ENCODE results near the gene E2F1.
"Not testable (repeated sequence)": the region's sequence is repeated elsewhere in the genome, so short reads cannot be mapped to it uniquely, and the experiment has no call there.

E2F1 gene

DNA sequence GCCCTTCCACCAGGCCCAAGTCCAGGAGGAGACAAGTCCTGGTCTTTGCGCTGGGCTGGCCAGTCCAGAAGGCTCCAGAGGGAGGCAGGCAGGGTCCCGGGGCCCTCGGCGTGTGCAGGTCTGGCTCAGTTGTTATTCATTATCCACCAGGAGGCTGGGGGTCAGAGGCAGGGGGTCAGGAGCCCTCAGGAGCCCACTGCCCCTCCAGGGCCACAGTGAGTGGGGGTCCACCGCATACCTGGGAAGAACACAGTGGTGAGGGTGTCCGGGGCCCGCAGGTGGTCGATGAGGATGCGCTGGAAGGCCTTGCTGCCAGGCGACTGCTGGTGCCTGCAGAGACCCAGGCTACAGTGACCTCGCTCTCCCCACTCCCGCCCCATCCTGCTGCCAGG lies 28.5 kb downstream of the E2F1 start:
- no peak for DNase-seq (ENCODE audit: low read depth, low spot score)

DNA sequence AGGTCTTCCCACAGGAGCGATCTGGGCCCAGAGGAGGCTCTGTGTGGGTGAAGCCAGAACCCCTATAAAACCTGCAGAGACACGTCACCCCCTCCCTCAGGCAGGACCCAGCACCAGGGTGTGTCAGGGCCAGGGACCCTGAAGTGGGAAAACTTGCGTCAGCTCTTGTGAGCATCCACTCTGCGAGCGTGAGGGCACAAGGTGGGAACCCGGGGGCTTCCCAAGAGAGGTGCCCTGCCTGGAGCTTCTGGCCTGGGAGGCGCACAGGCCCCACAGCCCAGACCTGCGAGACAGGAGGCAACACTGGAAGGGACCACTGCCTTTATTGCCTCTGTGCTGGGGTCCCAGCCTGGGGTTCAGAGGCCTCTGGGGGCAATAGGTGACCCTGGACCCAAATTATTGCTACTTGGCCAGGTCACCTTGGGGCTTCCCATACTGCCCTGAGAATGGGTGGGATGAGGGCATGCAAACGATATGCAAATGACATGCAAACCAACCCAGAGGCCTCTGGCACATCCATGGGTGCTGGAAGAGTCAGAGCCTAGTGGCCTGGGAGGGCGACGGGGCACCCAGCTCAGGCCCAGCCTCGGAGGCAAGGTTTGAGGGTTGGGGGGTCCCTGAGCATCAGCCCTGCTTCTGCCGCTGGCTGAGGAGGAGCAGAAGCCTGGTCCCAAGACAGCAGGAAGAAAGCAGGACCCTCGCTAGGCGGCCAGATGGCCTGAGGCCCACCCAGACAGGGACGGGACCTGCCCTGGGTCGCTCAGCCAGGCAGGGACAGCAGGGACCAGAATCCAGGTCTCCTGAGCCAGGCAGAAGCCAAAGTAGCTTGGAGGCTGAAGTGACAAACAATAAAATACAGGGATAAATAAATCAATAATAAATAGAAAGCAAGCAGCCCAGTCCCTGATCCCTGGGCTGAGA lies 29.1 kb downstream of the E2F1 start:
- DNase-seq (ENCODE audit: low read depth, low spot score): no peak

GRCh38 chr20:33656010-33656782 lies 30.0 kb downstream of the E2F1 start:
- no peak for DNase-seq (ENCODE audit: low read depth, low spot score)

DNA sequence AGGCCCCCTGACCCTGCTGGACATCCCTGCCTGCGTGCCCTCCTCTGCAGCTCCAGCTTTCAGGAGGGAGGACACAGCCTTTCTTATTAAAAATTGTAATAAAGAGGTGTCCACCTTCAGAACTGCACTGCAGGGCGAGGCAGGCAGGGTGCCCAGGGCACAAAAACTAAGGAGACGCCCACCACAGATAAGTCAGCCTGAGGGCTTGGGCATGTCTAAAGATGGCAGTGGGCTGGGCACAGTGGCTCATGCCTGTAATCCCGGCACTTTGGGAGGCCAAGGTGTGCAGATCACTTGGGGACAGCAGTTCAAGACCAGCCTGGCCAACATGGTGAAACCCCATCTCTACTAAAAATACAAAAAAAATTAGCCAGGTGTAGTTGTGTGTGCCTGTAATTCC lies 31.0 kb downstream of the E2F1 start:
- DNase-seq (ENCODE audit: low read depth, low spot score): no peak

- DNase-seq (ENCODE audit: low read depth, low spot score): no peak
Measured at GRCh38 chr20:33654680-33655161, 31.5 kb downstream of the E2F1 start.

DNA sequence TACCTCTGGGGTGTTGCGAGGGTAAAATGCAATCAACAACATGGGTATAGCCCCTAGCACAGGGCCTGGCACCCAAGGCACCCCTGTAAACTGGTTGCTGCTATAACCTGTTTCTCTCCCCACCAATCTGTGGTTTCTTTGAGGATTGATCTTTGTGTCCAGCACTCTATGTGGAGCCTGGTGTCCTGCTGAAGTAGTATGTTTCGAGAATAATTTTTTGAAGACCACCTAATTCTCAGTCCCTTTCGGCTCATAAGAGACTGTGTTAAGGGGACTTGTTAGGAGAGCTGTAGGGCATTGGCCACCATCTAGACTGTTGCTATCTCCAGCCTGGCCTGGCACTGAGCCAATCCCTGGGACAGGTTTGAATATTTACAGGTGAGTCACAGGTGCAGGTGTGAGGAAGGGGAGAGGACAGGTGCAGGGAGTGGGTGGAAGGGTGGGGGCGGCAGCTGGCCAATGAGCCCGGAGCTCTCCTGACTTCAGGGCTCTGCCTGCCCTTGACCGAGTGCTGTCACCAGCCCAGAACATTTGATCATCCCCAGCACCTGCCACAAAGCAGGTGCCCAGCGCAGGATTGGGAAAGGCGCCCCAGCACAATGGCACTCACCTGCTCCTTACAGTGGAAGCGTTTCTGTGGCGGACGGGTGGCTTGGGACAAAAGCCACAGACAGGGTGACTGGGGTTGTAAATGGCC lies 32.1 kb downstream of the E2F1 start:
- no peak for DNase-seq (ENCODE audit: low read depth, low spot score)

GRCh38 chr20:33653218-33653899 lies 32.8 kb downstream of the E2F1 start:
- no peak for DNase-seq (ENCODE audit: low read depth, low spot score)

DNA sequence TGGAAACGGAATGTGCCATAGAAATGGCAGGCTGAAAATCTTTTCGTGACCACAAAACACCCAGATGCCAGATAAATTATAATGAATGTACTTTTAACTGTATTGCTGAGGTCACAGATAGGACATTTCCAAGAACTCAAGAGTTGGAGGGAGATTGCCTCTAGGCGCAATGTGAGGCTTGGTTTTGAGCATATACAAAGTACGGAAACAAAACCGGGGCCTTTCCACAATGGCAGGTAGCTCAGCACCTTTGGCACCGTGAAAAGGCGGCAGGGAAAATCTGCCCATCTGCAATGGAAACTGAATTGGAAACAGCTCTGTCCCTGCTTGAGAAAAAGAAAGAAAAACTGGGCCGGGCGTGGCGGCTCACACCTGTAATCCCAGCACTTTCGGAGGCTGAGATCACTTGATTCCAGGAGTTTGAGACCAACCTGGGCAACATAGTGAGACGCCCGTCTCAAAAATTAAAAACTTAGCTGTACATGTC lies 34.6 kb downstream of the E2F1 start:
- no peak for DNase-seq (ENCODE audit: low read depth, low spot score)

DNA sequence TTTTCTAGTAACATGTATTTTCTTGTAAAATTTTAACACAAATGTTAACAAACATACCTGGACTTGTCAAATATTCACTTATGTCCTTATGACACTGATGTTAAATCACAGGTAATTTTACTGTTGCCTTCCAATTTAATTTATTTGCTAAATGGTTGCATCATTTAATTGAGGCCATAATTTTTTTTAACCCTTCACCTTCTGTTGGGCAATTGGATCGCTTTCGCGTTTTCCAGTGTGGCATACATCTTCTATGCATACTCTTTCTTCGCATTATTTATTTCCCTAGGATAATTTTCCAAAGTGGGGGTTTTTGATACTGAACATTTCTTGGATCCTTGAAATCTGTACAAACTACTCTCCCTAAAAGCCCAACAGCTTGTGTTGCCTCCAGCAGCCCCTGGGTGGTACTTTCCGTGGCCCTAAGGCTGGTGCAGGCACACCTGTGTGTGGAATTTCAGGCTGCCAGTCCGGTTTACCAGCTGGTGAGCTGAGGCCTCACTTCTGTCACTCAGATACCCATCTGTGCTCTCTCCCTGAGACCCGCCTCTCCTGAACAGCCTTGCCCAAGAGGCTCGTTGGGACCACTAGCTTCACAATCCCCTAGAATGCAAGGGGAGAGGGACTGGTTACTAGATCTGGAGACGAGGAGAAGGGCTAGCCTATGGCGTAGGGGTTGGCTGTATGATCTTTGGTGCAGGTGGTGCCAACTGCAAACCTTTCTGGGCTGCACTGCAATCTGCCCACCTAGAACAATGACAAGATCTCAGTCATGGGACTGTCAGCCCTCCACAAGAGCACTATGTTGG lies 35.2 kb downstream of the E2F1 start:
- DNase-seq (ENCODE audit: low read depth, low spot score): no peak

DNA sequence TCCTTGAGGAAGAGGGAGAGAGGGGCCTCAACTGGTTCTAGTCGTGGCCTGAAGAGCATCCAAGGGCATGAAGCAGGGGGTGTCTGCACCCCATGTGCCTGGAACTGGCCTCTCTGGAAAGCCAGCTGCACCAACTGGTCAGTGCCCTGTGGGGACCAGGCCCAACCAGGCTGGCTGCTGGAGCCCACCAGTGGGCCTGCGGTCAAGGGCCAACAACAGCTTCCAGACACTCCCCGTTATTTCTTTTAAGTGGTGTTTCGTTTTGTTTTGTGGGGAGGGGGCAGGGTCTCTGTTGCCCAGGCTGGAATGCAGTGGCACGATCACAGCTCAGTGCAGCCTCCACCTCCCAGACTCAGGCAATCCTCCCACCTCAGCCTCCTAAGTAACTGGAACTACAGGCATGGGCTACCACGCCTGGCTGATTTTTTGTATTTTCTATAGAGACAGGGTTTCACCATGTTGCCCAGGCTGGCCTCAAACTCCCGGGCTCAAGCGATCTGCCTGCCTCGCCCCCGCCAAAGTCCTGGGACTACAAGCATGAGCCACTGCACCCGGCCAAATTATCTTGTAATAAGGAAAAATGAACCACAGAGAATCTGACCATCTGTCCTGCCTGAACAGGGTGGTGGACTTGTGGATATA lies 36.0 kb downstream of the E2F1 start:
- no peak for DNase-seq (ENCODE audit: low read depth, low spot score)

- DNase-seq (ENCODE audit: low read depth, low spot score): no peak
Measured at GRCh38 chr20:33649201-33649681, 36.9 kb downstream of the E2F1 start.

DNA sequence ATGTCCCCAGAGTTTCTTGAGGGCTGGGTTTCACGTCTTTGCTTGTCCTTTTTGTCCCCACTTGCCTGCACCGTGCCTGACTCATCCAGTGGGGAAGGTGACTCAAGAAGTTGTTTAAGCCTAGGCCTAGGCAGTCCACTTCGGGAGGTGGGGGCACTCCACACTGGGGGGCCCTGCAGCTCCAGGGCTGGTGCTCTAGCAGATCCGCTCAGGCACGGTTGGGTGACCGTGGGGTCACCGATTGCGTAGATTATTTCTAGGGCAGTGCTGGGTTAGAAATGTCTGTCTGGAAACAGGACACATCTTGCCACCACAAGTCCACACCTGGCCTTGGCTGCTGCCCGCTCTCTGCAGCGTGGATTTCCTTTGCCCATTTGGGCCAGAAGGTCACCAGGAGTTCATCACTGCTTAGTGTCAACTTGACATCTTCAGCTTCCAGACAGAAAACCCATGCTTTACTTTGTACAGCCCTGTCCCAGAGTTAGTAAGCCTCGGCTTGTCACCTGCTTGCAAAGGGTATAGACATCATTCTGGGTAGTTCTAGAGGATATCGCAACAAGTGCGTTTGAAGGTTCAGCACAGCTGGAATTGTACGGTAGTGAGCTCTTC lies 37.7 kb downstream of the E2F1 start:
- no peak for DNase-seq (ENCODE audit: low read depth, low spot score)

DNA sequence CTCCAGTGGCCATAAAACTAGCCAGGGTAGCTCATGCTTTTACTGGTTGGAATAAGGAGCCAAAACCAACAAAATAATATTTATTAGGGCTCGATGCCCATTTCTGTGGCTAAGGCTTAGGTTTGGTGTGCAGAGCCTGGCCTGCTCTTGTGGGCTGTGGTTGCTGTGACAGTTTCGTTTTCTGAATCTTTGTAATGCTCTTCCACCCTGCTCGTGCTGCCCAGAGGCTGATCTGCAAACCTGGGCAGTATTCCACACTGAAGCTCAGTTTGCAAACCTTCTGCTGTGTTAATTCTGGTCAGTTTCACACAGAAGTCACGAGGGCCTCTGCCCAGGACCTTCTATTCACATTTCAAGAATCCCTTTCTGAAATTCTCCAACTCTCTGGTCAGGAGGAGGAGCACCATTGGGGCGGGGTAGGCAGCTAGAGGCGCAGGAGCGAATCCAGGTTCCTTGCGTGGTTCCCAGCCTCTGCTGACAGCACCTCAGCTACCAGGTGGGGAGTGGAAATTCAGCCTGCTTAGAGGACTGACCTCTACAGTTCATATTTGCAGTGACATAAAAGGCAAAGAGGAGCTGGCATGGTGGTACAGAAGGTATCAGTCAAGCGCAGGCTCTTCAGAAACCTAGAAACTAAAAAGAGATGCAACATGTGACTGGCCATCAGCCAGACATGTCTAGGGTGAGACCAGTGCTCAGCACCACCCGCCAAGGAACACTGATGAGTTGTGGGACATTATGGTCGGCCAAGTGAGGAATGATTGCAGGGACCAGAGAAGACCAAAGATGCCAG lies 38.4 kb downstream of the E2F1 start:
- peak; percentile 72 for DNase-seq (ENCODE audit: low read depth, low spot score)

- DNase-seq (ENCODE audit: low read depth, low spot score): not testable (repeated sequence)
Measured at GRCh38 chr20:33646959-33647602, 39.1 kb downstream of the E2F1 start.

DNA sequence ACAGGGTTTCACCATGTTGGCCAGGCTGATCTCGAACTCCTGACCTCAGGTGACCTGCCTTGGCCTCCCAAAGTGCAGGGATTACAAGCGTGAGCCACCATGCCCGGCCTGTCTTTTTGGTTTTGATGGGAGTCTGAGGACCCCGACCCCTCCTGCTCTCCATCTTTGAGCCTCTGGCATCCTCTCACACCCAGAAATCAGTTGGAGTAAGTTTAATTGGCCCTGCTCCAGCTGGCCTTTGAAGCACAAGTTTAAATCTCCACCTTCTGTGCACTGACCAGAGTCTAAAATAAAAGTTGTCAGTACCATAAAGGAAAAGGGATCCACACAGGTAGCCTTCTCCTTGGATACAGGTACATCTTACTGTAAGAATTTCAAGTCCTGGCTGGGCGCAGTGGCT lies 40.0 kb downstream of the E2F1 start:
- DNase-seq (ENCODE audit: low read depth, low spot score): no peak

DNA sequence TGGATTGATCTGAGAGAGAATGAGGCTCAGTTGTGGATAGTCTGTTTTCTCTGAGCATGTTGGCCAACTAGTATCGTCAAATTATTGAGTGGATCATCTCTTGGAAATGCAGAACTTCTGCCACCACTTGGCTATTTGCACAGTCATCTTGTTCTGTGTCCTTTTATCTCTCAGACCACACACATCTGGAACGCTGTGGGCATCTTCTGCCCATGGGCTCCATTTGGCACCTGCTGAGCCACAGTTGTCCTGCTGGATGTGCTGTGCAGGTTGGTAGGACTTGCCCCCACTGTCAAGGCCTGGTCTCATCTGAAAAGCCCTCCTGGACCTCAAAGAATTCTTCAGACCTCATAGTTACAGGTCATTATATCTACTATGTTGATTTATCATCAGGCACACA lies 40.8 kb downstream of the E2F1 start:
- DNase-seq (ENCODE audit: low read depth, low spot score): no peak

DNA sequence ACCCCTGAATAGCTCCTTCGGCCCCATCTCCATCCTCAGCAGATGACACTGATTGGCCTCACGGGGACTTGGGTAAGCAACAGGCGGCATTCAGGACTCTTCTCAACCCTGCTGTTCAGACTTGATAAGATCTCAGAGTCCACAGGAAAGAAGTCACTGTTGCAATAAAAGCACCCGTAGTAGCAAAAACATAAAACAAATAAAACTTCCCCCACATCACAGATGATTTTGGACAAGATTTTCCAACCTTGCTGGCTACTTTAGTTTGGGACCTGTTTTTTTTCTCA lies 41.2 kb downstream of the E2F1 start:
- no peak for DNase-seq (ENCODE audit: low read depth, low spot score)

- DNase-seq (ENCODE audit: low read depth, low spot score): no peak
Measured at GRCh38 chr20:33644313-33645071, 41.7 kb downstream of the E2F1 start.
